SK-N-DZ (cell line): ENCODE measurements around the gene STK32C.
"Not testable (repeated sequence)": the region's sequence is repeated elsewhere in the genome, so short reads cannot be mapped to it uniquely, and the experiment has no call there.

ENCODE experiments used
- DNase-seq: peaks from one replicate; pipeline ENCODE4 v3.0.0-alpha.2; 2015; ENCODE audit warnings: low spot score

STK32C gene

GRCh38 chr10:132267916-132268315 is 39.8 kb downstream of the STK32C start:
- not testable (repeated sequence) for DNase-seq

- DNase-seq, result no peak
Measured at GRCh38 chr10:132266594-132267161, 41.1 kb downstream of the STK32C start.

- DNase-seq, result no peak
Measured at GRCh38 chr10:132265890-132266496, 41.8 kb downstream of the STK32C start.

GRCh38 chr10:132264966-132265889 is 42.5 kb downstream of the STK32C start:
- no peak for DNase-seq

- DNase-seq, result no peak
Measured at GRCh38 chr10:132264306-132264950, 43.3 kb downstream of the STK32C start.

GRCh38 chr10:132263866-132264265 is 43.9 kb downstream of the STK32C start:
- DNase-seq, result no peak

- no peak for DNase-seq
Measured at GRCh38 chr10:132259702-132260482, 47.9 kb downstream of the STK32C start.

GRCh38 chr10:132258423-132258822 is 49.3 kb downstream of the STK32C start:
- DNase-seq, result no peak

GRCh38 chr10:132257907-132258306 is 49.8 kb downstream of the STK32C start:
- DNase-seq, result no peak

GRCh38 chr10:132257271-132257670 is 50.5 kb downstream of the STK32C start:
- no peak for DNase-seq

- no peak for DNase-seq
Measured at GRCh38 chr10:132256866-132257265, 50.9 kb downstream of the STK32C start.

GRCh38 chr10:132255489-132256344 is 52.0 kb downstream of the STK32C start:
- no peak for DNase-seq

GRCh38 chr10:132254841-132255240 is 52.9 kb downstream of the STK32C start:
- DNase-seq, result no peak

GRCh38 chr10:132253092-132253687 is 54.6 kb downstream of the STK32C start:
- DNase-seq, result no peak

GRCh38 chr10:132252412-132252811 is 55.3 kb downstream of the STK32C start:
- DNase-seq, result no peak

GRCh38 chr10:132251928-132252327 is 55.8 kb downstream of the STK32C start:
- DNase-seq, result no peak

- no peak for DNase-seq
Measured at GRCh38 chr10:132250481-132251475, 57.0 kb downstream of the STK32C start.

- no peak for DNase-seq
Measured at GRCh38 chr10:132249824-132250375, 57.9 kb downstream of the STK32C start.
